VCaP (cell line): Measurements from ENCODE around the gene TMEM128.
"Not testable (repeated sequence)": the region's sequence is repeated elsewhere in the genome, so short reads cannot be mapped to it uniquely, and the experiment has no call there.

Experiments
- H3K27ac ChIP-seq: fragments of 450-650 bp; 2 replicates; pipeline ENCODE4 v1.5.1; 2017
- CTCF ChIP-seq: fragments of 450-650 bp; conservative IDR thresholded peaks from 2 replicates; pipeline ENCODE4 v1.5.1; 2017; ENCODE audit warnings: mild to moderate bottlenecking, moderate library complexity

TMEM128 gene

DNA sequence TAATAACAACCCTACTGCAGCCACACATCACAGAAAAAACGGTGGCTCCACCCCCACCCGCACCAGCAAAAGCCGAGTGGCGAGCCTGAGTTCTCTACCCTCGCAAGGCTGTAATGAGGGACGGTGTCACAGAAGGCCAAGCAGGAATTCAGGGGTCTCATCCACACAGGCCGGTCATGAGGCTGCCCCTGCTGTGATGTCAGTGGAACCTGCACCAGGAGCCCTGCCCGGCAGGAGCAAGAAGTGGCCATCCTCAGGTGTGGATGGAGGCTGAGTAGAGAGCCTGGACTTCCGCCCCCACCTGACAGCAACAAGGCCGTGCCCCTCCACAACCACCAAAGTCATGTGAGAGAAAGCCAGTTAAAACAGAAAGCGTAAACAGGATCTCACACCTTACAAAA is 21.3 kb upstream of the TMEM128 start:
- TF ChIP-seq CTCF, result no peak
- H3K27ac ChIP-seq, result no peak overlapping the region

- TF ChIP-seq CTCF, result no peak
- no peak overlapping the region for H3K27ac ChIP-seq
These were observed 20.8 kb upstream of the TMEM128 start for GRCh38 chr4:4268776-4269175.

- TF ChIP-seq CTCF, result no peak
These were observed 20.0 kb upstream of the TMEM128 start for GRCh38 chr4:4267981-4268380.

GRCh38 chr4:4260185-4260751 is 12.2 kb upstream of the TMEM128 start:
- no peak overlapping the region for H3K27ac ChIP-seq
- peak; percentile 59 for TF ChIP-seq CTCF

More at GRCh38 chr4:4267981-4268380, 20.0 kb upstream of the TMEM128 start:
- no peak overlapping the region for H3K27ac ChIP-seq

GRCh38 chr4:4259484-4260100 is 11.6 kb upstream of the TMEM128 start:
- H3K27ac ChIP-seq, result no peak overlapping the region
- no peak for TF ChIP-seq CTCF

DNA sequence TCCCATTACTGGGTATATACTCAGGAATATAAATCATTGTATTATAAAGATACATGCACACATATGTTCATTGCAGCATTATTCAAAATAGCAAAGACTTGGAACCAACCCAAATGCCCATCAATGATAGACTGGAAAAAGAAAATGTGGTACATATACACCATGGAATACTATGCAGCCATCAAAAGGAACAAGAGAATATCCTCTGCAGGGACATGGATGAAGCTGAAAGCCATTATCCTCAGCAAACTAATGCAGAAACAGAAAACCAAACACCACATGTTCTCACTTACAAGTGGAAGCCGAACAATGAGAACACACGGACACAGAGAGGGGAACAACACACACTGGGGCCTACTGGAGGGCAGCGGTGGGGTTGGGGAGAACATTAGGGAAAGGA is 9.7 kb upstream of the TMEM128 start:
- not testable (repeated sequence) for H3K27ac ChIP-seq

GRCh38 chr4:4256799-4257198 is 8.8 kb upstream of the TMEM128 start:
- no peak for TF ChIP-seq CTCF
- H3K27ac ChIP-seq, result no peak overlapping the region

DNA sequence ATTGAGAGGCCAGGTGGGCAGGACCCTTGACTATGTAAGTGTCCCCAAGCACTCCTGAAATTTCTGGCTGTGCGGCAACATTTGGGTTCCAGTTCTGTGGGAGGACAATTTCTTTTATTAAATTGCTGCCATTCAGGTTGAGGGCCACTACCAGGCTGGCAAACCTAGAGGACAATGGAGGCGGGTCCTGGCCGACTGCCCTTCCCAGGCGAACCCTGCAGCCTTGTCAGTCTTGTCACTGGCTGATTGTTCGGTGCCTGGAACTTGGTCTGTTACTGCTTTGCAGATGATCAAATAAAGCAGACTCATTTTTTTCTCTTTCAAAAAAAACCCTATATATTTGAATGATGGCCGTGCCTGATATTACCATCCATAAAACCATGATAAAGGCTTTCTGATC is 6.6 kb upstream of the TMEM128 start:
- TF ChIP-seq CTCF, result no peak
- no peak overlapping the region for H3K27ac ChIP-seq
